ENCODE data around the gene PRSS1.
"Not testable (repeated sequence)": the region's sequence is repeated elsewhere in the genome, so short reads cannot be mapped to it uniquely, and the experiment has no call there.

PRSS1 gene

GRCh38 chr7:142749218-142749993 lies at the start of gene PRSS1:
PRSS1 (plus strand) TSS chr7:142749472; CDS start chr7:142749485, 13 bp downstream.
- no peak for DNase-seq

GRCh38 chr7:142700935-142701334 lies 48.3 kb upstream of the PRSS1 start:
- DNase-seq: not testable (repeated sequence)

- no peak for DNase-seq
These were observed 45.5 kb upstream of the PRSS1 start for GRCh38 chr7:142703655-142704305.

GRCh38 chr7:142708726-142709125 lies 40.5 kb upstream of the PRSS1 start:
- not testable (repeated sequence) for DNase-seq

- no peak for DNase-seq
These were observed 39.4 kb upstream of the PRSS1 start for GRCh38 chr7:142709921-142710320.

- no peak for DNase-seq
These were observed 38.1 kb upstream of the PRSS1 start for GRCh38 chr7:142711196-142711595.

- DNase-seq: no peak
These were observed 37.3 kb upstream of the PRSS1 start for GRCh38 chr7:142711746-142712616.

GRCh38 chr7:142712617-142712957 lies 36.7 kb upstream of the PRSS1 start:
- DNase-seq: no peak

GRCh38 chr7:142714375-142714774 lies 34.9 kb upstream of the PRSS1 start:
- no peak for DNase-seq

GRCh38 chr7:142716596-142716995 lies 32.7 kb upstream of the PRSS1 start:
- no peak for DNase-seq

- no peak for DNase-seq
These were observed 31.8 kb upstream of the PRSS1 start for GRCh38 chr7:142717453-142717852.

GRCh38 chr7:142718313-142718712 lies 31.0 kb upstream of the PRSS1 start:
- DNase-seq: no peak

GRCh38 chr7:142720172-142720773 lies 29.0 kb upstream of the PRSS1 start:
- DNase-seq: no peak

- no peak for DNase-seq
These were observed 28.3 kb upstream of the PRSS1 start for GRCh38 chr7:142720986-142721385.

- no peak for DNase-seq
These were observed 27.0 kb upstream of the PRSS1 start for GRCh38 chr7:142722248-142722794.

- DNase-seq: no peak
These were observed 16.0 kb upstream of the PRSS1 start for GRCh38 chr7:142733271-142733670.

GRCh38 chr7:142739923-142740492 lies 9.3 kb upstream of the PRSS1 start:
- no peak for DNase-seq

- no peak for DNase-seq
These were observed 8.5 kb upstream of the PRSS1 start for GRCh38 chr7:142740786-142741185.

- not testable (repeated sequence) for DNase-seq
These were observed 7.3 kb upstream of the PRSS1 start for GRCh38 chr7:142741932-142742331.

GRCh38 chr7:142745091-142745635 lies 4.1 kb upstream of the PRSS1 start:
- no peak for DNase-seq

GRCh38 chr7:142745745-142746144 lies 3.5 kb upstream of the PRSS1 start:
- no peak for DNase-seq

GRCh38 chr7:142746264-142746663 lies 3.0 kb upstream of the PRSS1 start:
- DNase-seq: no peak

Measured in right forelimb (tissue), 1 donor.